ENCODE results near the gene CHD6.

The CHD6 gene, protein sequence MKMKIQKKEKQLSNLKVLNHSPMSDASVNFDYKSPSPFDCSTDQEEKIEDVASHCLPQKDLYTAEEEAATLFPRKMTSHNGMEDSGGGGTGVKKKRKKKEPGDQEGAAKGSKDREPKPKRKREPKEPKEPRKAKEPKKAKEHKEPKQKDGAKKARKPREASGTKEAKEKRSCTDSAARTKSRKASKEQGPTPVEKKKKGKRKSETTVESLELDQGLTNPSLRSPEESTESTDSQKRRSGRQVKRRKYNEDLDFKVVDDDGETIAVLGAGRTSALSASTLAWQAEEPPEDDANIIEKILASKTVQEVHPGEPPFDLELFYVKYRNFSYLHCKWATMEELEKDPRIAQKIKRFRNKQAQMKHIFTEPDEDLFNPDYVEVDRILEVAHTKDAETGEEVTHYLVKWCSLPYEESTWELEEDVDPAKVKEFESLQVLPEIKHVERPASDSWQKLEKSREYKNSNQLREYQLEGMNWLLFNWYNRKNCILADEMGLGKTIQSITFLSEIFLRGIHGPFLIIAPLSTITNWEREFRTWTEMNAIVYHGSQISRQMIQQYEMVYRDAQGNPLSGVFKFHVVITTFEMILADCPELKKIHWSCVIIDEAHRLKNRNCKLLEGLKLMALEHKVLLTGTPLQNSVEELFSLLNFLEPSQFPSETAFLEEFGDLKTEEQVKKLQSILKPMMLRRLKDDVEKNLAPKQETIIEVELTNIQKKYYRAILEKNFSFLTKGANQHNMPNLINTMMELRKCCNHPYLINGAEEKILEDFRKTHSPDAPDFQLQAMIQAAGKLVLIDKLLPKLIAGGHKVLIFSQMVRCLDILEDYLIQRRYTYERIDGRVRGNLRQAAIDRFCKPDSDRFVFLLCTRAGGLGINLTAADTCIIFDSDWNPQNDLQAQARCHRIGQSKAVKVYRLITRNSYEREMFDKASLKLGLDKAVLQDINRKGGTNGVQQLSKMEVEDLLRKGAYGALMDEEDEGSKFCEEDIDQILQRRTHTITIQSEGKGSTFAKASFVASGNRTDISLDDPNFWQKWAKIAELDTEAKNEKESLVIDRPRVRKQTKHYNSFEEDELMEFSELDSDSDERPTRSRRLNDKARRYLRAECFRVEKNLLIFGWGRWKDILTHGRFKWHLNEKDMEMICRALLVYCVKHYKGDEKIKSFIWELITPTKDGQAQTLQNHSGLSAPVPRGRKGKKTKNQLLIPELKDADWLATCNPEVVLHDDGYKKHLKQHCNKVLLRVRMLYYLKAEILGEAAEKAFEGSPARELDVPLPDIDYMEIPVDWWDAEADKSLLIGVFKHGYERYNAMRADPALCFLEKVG (N-terminal part only)

DNA sequence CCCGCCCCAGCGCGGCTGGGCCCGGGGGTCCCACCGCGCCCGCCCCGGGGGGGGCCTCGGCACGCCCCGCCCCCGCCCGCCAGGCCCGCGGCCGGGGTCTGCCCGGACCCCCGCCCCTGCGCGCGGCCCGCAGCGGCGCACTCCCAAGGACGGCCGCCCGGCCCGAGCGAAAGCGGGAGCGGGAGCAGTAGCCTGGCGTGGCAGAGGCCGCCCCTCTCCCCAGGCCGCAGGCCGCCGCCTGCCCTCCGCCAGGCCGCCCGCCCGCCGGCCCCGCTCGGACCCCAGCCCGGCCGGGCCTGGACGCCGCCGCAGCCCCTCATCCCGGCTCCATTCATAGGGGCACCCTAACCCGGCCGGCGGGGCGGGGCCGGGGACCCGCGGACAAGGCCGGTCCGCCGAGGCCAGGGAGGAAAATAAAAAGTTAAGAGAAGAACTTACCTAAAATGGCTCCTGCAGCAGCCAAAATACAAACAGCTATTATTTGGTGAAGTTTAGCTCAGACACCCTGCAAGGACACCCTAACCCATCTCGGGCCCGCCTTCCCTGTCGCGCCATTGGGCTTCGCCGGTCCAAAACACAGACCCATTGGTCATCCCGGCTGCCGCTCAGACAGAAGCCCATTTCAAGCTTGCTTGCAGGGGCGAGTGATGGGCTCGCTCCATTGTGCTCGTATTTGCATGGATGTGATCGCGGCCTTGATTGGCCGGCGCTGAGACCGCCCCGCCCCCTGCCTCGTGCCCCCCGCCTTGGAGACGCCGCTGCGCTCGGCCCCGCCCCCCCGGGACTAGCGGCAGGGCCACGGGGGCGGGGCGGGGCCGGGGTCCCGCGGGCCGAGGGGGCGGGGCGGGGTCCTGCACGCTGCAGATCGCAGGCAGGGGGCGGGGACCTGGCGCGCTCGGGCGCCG lies at the start of gene CHD6:
CHD6 (minus strand) TSS at position 476 of the 905 bp plus-strand sequence. CDS start 67,040 bp downstream, outside the sequence.
- DNase-seq: peak; percentile 99

DNA sequence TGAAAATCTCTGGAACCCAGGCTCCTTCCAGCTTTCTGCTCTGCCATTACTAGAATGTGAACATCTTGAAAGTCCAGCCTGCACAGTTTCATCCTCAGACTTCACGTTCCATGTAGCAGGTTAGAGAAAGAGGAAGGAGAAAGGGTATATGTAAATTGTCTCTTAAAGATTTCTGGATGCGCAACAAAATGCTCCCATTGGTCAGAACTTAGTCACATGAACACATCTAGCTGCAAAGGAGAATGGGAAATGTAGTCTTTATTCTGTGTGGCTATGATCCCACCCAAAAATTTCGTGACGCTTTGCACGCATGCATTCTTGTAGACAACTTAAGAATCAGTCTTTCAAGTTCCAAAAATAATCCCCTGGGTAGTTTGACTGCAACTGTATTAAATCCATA lies 46.4 kb upstream of the CHD6 start:
- DNase-seq: no peak

DNA sequence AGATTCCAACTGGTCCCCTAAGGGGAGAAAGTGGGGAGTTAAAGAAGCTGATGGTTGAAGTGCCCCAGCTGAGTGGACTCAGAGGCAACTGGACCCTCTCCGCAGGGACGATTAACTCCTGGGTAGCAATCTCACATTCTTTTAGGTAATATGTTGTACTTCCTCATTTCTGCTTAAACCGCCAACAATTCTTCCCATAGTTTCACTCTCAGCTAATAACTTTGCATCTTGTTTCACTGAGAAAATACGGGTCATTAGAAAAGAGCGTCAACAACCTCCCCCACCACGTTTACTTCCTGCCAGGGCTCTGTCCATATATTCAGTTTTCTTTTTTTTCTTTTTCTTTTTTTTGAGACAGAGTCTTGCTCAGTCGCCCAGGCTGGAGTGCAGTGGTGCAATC lies 39.5 kb upstream of the CHD6 start:
- DNase-seq: no peak

DNA sequence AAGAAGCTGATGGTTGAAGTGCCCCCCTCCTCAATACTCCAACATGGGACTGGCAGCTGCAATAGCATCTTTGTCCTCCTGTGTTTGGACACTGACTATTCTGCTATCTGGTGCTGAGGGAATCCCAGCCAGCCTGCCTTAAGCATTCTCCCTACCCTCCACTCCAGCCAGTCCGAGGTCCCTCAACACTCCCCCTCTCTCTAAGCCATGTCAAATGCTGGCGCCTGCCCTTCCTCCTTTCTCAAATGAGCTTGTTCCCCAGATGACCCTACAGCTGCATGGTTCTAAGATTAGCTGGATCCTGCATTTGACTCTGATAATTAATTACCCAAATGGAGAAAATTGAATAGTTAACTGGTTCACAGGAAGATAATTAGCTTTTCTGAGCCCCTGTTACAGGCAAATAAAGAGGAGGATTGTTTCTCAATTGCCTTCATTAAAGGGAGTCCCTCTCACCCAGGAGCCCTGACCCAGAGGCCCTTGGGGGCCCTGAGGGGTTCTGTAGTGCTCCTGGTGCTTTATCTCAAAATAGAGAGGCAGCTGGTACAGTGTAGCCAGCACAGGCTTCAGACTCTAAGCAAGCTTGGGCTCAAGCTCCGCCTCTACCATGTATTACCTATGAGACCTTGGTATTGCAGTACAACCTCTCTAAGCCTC lies 37.9 kb upstream of the CHD6 start:
- no peak for DNase-seq

- DNase-seq: no peak
These were observed 36.7 kb upstream of the CHD6 start for GRCh38 chr20:41654884-41655283.

DNA sequence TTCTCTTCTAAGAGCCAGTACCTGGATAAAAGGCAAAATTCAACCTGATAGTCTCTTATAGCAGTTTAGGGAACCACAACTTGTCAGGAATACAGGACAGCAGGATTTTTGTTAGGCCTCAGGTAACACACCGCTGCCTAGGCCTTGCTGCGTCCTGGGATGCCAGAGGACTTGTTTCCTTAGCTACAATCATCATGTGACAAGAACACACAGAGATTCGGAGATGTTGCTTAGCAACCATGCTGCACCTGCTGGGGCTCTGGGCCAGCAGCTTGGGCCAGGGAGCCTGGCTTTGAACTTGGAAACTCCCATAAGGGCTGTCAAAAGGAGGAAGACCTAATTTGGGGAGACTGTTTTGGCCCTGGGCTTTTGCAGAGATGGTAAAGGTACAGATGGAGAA lies 36.1 kb upstream of the CHD6 start:
- no peak for DNase-seq

DNA sequence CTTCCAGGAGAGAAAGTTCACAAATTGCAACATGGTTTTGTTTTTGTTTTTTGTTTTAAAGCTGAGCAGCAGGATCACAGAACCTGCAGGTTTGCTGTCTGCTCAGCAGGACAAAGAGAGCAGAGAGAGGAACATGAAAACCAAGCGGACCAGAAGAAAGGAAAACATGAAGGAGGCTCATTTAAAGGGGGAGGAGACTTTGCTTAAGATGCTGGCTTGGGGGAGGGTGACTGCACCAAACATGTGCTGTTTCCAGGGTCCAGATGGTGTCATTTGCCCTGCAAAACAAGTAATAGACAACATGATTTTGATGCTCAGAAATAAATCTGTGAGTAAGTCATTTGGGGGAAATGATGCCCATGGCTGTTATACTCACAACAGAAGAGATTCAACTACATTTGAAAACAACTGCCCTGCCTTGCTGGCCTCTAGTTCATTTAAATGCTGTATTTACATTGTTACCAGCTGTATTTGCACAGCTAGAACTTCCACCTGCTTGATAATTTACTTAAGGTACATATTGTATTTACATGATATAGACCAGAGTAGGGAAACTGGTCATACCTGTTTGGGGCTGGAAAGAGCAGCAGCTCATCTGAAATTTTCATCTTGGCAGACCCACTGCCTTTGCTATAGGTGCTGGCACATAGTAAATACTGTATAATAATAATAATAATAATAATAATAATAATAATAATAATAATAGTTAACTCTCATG lies 32.2 kb upstream of the CHD6 start:
- DNase-seq: no peak

- DNase-seq: no peak
These were observed 31.3 kb upstream of the CHD6 start for GRCh38 chr20:41649489-41649888.

DNA sequence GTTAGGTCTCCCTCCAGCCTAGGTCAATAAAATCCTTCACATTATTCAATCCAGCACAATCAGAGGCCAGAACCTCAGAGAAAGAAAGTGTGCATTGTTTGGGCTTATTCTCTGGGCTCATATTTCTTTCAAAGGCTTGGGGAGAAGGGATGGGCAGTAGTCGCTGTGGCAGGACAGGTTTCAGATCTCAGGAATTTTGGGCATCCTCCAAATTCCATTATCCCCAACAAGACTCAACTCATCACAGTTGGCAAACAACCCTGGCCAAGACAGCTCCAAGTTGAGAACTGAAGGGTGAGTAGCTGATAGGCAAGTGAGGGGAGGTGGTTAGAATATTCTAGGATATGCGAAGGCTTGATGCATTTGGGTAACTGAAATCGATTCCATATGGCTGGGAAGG lies 27.2 kb upstream of the CHD6 start:
- no peak for DNase-seq

GRCh38 chr20:41643504-41643938 lies 25.3 kb upstream of the CHD6 start:
- no peak for DNase-seq

DNA sequence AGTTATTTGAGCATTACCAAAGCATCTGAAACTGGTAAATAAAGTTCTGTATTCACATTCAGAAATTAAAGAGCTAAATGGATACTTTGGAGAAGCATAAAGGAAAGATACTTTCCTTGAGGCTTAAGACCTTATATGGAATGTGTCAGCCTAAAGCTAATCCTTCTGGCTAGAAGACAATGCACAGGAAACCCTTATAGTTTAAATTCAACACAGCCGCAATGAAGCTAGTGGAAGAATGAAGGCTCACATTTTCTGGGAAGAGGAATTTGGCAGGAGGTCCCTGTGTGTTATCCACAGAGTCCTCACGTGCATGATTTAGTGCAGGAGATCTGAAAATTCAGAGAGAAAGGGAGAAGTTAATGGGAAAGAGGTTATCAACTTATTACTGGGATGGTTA lies 21.5 kb upstream of the CHD6 start:
- no peak for DNase-seq

DNA sequence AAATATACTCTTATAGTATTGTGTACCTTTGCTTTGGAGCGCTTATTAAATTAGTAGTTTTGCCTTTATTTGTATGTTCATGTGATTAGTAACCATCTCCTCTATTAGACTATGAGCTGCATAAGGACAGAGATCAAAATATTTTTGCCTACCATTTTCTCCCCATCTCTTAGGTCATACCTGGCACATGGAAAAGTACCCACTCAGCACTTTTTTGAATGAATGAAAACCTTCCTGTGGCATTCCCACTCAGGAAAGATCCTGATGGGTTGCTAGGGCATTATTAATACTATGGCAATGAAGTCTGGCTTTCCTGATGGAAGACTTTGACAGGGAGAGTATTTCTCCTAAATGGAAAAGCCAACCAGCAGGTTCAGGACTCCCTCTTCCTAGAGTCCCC lies 20.3 kb upstream of the CHD6 start:
- no peak for DNase-seq

- no peak for DNase-seq
These were observed 17.0 kb upstream of the CHD6 start for GRCh38 chr20:41635158-41635557.

GRCh38 chr20:41632896-41633295 lies 14.7 kb upstream of the CHD6 start:
- no peak for DNase-seq

DNA sequence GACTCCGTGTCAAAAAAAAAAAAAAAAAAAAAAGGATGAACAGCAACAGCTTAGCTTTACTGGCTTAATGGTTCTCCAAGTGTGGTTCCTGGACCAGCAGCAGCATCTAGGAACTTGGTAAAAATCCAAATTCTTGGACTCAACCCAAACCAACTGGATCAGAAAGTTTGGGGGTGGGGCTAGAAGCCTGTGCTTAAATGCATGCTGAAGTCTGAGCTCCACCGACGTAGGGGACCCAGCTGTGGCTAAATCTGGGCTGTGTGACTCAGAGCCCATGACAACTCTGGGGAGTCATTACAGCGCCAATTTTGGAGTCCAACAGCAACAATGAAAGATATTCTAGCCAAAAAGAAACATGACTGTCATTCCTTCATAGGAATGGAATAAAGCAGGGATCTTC lies 13.6 kb upstream of the CHD6 start:
- no peak for DNase-seq

- DNase-seq: no peak
These were observed 12.7 kb upstream of the CHD6 start for GRCh38 chr20:41630846-41631245.

DNA sequence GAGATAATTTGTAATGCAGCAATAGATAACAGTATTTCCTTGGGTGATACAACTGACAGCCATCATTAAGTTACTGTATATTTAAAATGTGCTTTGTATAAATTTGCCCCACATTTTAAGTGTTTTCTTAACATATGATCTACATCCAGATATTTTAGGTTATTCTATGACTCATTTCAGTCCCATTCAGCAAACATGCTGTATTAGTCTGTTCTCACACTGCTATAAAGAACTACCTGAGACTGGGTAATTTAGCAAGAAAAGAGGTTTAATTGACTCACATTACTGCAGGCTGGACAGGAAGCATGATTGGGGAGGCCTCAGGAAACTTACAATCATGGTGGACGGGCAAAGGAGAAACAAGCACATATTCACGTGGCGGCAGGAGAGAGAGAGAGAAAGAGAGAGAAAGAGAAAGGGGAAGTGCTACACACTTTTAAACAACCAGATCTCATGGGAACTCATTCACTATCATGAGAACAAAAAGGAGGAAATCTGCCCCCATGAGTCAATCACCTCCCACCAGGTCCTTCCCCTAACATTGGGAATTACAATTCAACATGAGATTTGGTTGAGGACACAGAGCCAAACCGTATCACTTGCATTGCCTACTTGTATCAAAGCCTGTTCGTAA lies 9.6 kb upstream of the CHD6 start:
- no peak for DNase-seq

DNA sequence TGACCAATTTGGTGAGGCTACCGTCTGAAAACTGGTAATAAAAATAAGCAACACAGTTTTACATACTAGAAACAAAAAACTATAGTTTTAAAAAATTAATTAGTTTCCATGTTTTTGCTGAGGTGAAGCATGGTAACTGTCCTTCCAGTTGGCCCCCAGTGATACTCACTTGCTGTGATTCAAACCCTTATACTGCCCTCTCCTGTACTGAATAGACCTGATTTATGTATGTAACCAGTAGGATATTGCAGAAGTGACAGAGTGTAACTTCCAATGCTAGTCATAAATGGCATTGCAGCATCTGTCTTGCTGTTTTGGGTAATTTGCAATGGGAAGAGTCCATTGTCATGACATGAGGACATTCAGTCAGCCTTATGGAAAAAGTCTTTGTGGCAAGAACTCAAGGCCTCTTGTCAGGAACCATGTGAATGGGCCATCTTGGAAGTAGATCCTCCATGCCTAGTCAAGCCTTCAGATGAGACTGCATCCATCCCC lies 8.9 kb upstream of the CHD6 start:
- no peak for DNase-seq

DNA sequence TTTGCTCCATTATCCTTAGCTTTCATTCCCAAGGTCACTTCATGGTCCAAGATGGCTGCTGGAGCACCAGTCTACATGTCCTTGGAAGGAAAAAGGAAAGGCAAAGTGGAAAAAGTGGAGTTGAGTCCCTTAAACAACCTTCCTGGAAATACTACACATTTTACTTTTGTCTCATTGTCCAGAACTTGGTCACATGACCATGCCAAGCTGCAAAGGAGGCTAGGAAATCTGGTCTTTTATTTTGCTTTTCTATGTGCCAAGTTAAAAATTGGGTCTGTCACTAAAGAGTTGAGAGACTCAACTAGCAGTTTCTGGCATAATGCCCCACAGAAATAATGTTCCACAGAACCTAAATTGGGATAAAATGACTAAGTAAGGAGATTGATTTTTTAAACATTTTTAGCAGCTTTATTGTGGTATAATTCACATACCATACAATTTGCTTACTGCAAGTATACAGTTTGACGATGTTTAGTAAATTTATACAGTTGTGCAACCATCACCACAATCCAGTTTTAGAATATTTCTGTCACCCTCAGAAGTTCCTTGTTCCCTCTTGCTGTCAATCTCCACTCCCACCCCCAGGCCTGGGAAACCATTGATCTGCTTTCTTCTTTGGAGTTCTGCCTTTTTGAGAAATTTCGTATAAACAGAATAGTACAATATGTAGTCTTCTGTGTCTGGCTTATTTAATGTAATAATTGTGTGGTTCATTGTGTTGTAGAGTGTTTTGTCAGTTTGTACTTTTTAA lies 5.6 kb upstream of the CHD6 start:
- DNase-seq: no peak

Measured in midbrain (tissue), 1 donor.